Activated CD8-positive, alpha-beta memory T cell treated with anti-CD3 and anti-CD28 coated beads for 1 hour (primary cell): Measurements from ENCODE around the gene TFEC.
"Not testable (repeated sequence)": the region's sequence is repeated elsewhere in the genome, so short reads cannot be mapped to it uniquely, and the experiment has no call there.

Experiments
- DNase-seq, 2 donors: peaks; one replicate each; pipeline ENCODE4 v3.0.0-alpha.2; 2020; ENCODE audit warnings: low read depth in 1 of 2; ENCODE audit errors: extremely low read depth in 1 of 2

The TFEC gene

GRCh38 chr7:116030651-116031276 is at the start of gene TFEC:
Gene TFEC, minus strand, starts transcription at chr7:116030763. Its CDS starts 46,322 bp downstream, at chr7:115984441.
- DNase-seq = no peak

- DNase-seq = no peak
These were observed 45.0 kb upstream of the TFEC start for GRCh38 chr7:116075351-116076145.

- DNase-seq = no peak
These were observed 41.1 kb upstream of the TFEC start for GRCh38 chr7:116071629-116072028.

DNA sequence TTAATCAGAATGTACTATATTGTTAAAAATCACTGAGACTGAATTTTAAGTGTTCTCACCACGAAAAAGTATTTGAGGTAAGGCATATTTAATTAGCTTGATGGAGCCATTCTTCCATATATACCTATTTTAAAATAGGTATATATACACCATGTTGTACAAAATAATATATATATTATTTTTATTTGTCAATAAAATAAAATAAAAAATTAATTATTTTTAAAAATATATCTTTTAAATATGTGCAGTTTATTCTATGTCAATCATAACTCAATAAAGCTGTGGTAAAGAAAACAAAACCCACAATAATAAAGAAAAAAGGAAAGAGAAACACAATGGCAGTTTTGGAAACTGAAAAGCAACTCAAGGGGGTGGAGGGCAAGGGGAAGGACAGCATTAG is 33.6 kb upstream of the TFEC start:
- DNase-seq = no peak

- DNase-seq = no peak
These were observed 32.1 kb upstream of the TFEC start for GRCh38 chr7:116062666-116063065.

DNA sequence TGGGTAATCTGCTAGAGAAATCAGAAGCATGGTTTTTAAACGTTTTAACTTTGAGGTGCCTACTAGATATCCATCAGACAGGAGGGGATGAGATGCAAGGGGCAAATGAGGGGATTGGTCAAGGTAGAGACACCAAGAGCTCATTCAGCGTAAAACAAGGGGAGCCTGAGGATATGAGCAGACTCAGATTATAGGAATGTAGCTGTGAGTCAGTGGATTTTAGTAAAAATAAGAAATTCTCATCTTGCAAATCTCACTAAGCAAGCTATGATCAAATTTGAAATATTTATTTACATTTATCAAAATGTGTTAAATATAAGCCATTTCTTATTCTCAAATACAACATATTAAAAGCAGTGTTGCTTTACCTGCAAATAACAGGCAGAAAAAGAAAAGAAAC is 21.4 kb upstream of the TFEC start:
- DNase-seq = no peak

- DNase-seq = not testable (repeated sequence)
These were observed 16.7 kb upstream of the TFEC start for GRCh38 chr7:116047261-116047660.

- DNase-seq = no peak
These were observed 15.0 kb upstream of the TFEC start for GRCh38 chr7:116045532-116045931.

- DNase-seq = no peak
These were observed 11.1 kb upstream of the TFEC start for GRCh38 chr7:116041615-116042014.

- no peak for DNase-seq
These were observed 6.8 kb upstream of the TFEC start for GRCh38 chr7:116037401-116037800.

DNA sequence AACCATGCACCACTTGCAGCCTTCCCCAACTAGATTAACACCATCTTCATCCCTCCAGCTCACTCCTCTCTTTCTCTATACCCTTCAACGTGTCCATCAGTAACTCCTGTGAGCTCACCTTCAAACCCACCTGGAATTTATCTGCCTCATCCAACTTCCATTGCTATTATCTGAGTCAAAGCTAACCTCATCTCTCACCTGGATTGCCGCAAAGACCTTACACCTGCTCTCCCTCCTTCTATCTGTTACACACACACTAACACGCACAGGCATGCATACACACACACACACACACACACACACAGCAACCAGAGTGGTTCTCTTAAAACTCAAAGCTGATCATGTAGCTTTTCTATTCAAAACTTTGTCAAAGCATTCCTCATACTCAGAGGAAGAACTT is 3.8 kb upstream of the TFEC start:
- DNase-seq = no peak

DNA sequence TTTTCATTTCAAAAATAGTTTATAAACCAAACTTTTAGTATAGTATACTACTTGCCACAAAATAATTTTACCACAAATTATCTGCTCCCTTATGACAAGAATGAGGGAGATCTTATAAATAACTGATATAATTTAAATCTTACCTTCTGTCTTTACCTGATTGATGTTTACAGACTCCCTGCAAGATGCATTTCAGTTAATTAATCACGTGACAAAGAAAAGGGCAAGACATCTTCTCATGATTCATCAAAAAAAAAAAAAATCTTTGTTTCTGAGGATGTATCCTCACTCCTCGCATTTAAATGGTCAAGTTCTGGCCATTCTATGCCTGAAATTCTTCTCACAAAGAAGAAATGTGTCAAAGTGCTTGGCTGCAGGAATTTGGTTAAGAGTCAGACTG is 2.3 kb upstream of the TFEC start:
- DNase-seq = no peak

DNA sequence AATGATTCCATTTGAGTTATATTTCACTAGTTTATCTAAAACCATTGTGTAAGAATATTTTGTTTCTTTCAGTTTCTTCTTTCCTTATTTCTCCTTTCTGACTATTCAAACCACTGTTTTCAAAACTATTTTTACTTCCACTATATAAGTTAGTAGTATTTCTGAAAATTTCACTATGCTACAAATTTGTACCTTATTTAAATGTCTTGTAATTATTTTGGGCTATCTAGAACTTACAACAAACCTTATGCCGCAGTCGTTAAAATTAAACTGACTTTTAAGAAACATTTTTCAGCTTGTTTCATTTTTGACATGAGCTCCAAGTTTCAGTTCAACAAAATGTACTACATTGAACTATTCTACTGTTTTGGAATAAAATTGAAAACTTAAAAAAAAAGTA is 1.8 kb downstream of the TFEC start:
- no peak for DNase-seq

DNA sequence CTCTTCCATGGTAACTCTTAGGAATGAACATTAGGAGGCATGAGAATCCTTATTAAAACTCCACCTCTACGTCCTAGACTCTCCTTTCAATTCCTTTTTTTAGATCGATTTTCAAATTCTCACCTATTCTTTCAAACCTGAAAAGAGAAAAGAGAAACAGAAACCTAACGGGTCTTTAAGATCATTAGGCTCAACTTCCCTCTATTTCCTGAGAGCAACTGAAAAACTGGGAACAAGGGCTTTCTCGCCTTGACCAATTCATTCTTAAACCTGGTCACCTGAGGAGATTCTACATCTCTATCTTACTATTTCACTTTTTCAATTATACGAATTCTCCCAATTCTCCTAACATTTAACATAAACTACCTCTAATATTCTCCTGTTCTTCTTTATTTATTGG is 2.8 kb downstream of the TFEC start:
- no peak for DNase-seq

DNA sequence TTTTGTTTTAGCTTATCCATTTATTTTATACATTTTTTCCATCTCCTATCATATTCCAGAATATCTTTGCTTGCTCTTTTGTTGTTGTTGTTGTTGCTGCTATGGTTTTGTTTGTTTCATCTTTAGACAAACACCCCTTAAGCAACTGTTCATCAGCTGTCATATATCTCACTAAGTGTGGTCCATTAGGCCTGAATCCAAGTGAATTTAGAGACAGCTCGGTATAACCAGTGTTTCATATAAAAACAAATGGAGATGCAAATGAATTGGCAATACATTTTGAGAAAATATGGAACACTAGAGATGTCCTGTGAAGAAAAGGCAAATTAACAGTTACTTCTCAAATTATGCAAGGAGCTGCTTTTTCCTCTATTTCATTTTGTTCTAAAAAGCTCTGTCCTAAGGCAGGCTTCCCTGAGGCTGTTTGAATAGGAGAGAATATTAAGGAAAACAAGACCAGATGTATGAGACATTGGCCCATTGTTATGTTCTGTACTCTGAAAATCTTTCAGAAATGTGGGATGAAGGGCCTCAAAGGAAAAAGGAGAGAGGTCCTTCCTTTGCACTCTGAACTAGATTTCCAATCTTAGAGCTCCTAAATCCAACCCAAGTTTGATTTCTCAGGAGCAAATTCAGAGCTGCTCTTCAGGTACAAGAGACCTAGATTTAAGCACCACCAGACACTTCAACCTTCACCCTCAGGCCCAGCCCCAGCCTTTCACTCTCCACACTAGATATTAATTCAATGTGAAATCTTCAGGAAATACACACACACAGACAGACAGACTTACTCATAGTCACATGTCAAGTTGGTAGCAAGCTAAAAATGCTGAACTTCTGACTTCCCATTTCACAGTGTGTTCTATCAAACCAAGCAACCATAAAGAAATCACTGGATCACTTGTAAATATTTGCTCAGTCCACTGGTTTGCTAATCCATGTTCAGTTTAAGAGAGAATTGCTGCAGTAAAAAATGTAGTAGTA is 5.4 kb downstream of the TFEC start:
- DNase-seq = no peak

DNA sequence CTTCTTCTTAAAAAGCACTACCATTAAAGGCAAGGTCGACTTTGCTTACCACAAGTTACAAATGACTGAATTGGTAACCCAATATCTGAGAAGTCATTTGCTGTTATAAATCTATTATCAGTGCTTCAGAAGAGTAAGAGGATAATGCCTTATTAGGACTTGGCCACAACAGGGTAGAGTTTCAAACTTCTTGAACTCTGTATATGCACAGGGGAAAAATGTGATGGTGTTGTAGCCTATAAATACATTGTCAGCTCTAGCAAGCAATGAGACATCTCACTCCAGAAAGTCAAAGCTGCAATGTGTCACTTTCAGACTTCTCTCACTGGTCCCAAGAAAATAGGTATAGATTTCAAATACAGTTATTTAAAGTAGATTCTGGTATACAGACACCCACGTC is 9.3 kb downstream of the TFEC start:
- no peak for DNase-seq

- no peak for DNase-seq
These were observed 11.8 kb downstream of the TFEC start for GRCh38 chr7:116018731-116019130.

GRCh38 chr7:116013675-116014074 is 16.9 kb downstream of the TFEC start:
- DNase-seq = no peak

DNA sequence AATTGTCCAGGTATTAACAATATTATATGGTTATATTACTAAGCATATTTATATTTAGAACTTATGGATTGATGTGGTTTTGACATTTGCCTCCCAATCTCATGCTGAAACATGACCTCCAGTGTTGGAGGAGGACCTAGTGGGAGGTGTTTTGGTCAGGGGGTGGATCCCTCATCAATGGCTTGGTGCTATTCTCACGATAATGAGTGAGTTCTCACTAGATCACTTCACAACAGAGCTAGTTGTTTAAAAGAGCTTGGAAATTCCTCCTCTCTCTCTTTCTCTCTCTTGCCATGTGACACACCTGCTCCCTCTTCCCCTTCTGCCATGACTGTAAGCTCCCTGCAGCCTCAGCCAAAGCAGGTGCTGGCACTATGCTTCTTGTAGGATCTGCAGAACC is 19.0 kb downstream of the TFEC start:
- no peak for DNase-seq

GRCh38 chr7:116004762-116005161 is 25.8 kb downstream of the TFEC start:
- not testable (repeated sequence) for DNase-seq

- no peak for DNase-seq
These were observed 33.3 kb downstream of the TFEC start for GRCh38 chr7:115997221-115997620.
